GM12872 (cell line): ENCODE measurements around the gene CHD6.

Experiments
- TF ChIP-seq, protein P1 (sequence below): IDR thresholded peaks from 3 replicates; pipeline ENCODE4 v1.5.1; 2011; ENCODE audit warnings: low read depth, mild to moderate bottlenecking, low read length, moderate library complexity; ENCODE audit not compliant: insufficient read depth

Gene CHD6

DNA sequence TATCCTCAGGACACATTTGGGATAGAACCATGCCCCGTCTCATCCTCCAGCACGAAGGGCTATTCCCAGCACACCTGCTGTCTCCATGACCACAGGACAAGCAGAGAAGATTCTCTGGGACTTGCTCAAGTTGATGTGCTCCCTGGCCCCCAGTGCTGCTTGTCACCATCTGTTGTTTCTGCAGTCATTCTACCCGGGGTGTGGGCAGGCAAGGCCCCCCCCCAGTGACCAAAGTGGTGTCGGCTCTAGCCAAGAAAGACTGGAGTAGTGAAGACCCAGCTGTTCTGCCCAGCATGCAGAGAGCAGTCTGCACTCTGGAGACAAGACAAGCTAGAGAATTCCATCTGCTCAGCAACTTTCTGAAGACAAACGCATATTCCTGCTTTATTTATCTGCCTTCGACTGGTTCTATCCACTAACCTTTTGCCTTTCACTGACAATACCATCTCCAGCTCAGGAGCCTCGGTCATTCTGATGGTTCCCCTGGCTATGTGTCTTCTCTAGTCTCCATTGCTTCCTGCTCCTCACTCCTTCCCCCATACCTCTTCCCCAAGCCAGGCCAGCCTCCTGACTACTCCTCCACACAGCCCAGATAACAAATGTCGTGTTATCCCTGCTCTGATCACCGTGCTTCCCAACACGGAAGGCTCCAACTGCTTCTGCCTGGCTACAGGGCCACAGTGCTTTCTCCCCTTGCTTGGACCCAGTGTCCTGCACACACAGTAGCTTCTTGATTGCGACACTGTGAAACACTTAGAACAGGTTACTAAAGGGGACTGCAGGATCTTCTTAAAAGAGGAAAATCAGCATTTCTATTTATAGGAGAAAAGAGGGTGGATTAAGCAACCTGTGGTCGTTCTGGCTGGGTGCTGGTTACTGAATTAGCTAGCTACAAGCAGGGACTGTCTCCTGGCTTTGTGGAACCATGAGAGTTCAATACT is 164.9 kb downstream of the CHD6 start:
- TF ChIP-seq, protein P1, sequence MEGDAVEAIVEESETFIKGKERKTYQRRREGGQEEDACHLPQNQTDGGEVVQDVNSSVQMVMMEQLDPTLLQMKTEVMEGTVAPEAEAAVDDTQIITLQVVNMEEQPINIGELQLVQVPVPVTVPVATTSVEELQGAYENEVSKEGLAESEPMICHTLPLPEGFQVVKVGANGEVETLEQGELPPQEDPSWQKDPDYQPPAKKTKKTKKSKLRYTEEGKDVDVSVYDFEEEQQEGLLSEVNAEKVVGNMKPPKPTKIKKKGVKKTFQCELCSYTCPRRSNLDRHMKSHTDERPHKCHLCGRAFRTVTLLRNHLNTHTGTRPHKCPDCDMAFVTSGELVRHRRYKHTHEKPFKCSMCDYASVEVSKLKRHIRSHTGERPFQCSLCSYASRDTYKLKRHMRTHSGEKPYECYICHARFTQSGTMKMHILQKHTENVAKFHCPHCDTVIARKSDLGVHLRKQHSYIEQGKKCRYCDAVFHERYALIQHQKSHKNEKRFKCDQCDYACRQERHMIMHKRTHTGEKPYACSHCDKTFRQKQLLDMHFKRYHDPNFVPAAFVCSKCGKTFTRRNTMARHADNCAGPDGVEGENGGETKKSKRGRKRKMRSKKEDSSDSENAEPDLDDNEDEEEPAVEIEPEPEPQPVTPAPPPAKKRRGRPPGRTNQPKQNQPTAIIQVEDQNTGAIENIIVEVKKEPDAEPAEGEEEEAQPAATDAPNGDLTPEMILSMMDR: no peak

DNA sequence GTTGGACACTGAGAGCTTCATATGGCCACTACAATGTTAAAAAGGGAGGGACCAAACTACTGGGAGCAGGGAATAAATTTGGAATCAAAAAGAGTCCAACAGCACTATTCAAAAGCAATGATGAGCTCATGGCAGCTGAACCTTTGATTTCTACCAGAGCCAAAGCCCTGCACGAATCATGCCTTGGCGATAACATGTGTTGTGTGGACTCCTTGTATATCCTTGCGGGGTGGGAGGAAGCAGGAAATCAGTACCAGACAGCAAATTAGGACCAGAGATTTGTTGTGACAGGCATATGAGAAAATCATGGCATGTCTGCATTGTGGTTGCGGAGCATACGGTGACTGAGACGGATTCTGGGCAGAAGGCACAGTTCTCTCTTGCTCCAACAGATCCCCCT is 166.0 kb downstream of the CHD6 start:
- TF ChIP-seq, protein P1: no peak

DNA sequence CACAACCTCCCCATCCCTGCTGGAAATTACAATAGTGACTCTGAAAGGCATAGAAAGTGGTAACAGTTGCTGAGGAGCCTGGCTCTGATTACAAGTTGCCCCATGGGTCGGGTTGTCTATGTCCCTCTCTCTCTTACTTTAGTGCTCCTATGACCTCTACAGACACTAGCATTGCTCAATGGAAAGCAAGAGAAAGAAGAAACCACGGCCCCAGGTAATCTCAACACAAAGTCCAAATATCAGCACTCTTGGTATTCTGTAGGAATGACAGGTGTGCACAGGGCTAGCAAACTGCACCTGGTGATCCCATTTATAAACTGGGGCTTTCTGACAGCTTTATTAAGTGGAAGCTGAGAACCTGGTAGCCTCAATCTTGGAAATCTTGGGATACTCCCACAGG is 171.2 kb downstream of the CHD6 start:
- TF ChIP-seq, protein P1: no peak

DNA sequence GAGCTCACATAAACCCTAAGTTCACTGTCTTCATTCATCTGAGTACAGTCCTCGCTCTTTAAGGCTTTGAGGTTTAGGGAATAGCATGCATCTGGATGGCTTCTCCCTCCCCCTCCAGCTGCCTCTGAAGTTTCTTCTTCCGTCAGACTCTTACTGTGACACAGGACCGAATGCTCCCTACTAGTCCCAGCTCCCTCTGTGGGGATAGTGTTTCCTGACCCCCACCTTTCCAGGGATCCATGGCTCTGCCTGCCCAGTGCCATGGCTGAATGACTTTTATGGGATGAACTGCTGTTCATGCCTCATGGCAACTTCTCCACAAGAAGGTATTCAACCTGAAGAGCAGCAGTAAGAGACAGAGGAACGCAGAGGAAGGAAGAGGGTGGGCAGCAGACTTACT is 171.7 kb downstream of the CHD6 start:
- TF ChIP-seq, protein P1: no peak

DNA sequence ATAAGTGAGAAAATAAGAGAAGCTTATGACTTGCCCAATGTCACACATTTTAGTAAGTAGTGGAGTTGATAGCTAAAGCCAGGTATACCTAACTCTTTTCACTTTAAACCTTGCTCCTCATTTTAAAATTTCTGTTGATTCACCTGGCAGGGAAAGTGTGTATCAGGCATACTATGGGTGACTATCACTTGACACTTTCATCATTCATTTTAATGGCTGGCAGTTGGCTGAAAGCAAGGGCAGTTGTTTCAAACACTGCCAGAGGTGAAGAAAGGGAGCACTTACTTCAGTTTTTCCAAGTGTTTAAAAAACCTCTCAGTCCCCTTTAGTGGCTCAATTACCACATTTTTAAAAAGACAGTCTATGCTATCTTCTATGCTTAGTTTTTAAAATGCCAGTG is 173.4 kb downstream of the CHD6 start:
- TF ChIP-seq, protein P1: no peak

DNA sequence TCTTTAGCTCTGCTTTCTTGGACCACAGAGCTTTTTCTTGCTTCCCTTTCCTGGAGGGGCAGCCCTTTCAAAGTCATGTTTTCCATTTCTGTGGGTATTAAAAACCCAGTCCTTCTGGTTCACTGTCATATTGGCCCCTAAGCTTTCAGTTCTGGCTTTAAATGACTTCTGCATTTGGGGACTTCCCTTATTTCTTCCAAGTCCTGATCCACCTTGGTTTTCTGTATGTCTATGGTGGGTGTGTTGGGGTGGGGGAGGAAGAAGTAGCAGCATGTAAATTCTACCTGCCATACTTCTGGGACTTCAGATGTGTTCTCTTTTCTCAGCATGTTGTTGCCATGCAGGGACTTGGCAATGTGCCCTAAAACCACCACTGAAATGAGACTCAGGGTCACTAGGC is 174.5 kb downstream of the CHD6 start:
- TF ChIP-seq, protein P1: no peak

DNA sequence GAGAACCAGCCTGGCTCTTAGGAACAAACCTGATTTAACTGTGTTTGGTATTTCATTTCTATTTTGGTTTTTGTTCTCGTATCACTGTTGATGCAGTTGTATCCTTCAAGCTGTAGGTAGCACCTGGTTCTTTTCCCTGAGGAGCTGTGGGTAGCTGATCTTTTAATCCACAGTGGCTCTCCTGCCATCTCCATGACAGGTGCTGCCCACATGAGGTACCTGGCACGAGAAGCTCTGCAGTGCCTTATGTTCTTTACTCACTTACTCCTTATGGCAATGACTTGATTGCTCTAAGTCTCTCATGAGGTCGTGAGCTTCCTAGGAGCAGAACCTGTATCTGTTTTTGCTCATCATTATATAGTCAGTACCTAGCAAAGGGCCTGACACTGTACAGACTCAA is 177.3 kb downstream of the CHD6 start:
- TF ChIP-seq, protein P1: no peak
